Activated B cell treated with CpG ODN at 0.5 μM for 24 hours (primary cell): ENCODE results near the gene DGKQ. TPM values are rescaled to one million over a fixed set of nuclear protein-coding genes. Genes with fewer than 3 reads are reported as not detected.
A peak's percentile ranks its signal among the peaks of the same experiment; 100 is the strongest.
"Not testable (repeated sequence)": the region's sequence is repeated elsewhere in the genome, so short reads cannot be mapped to it uniquely, and the experiment has no call there.

ENCODE experiments used
- ATAC-seq: fragments of 200-7000 bp; cut with Tn5 transposase; one replicate; pipeline ENCODE4 v1.10.0; 2021; ENCODE audit warnings: low read depth, mild to moderate bottlenecking, moderate library complexity
- CTCF ChIA-PET: fragments of 350-600 bp; sonication (Branson Sonifier 250); formaldehyde crosslinking; loops from one replicate; lab custom pipeline; 2021; ENCODE audit warnings: antibody characterized with exemption; lab: Charles Lee
- POLR2A ChIA-PET: fragments of 350-600 bp; sonication (Branson Sonifier 250); formaldehyde crosslinking; loops from one replicate; lab custom pipeline; 2021; ENCODE audit warnings: antibody characterized with exemption; lab: Charles Lee
- DNase-seq: peaks from one replicate; pipeline ENCODE4 v3.0.0; 2022
- H3K27ac Mint-ChIP-seq: one replicate; pipeline ENCODE4 v1.8.0; 2020; ENCODE audit warnings: mixed read lengths
- H3K27me3 Mint-ChIP-seq: one replicate; pipeline ENCODE4 v1.8.0; 2021; ENCODE audit warnings: mixed read lengths
- H3K36me3 Mint-ChIP-seq: one replicate; pipeline ENCODE4 v1.8.0; 2021; ENCODE audit warnings: low read depth, mixed read lengths
- H3K4me1 Mint-ChIP-seq: one replicate; pipeline ENCODE4 v1.8.0; 2021; ENCODE audit warnings: mixed read lengths
- H3K4me3 Mint-ChIP-seq: one replicate; pipeline ENCODE4 v1.8.0; 2020; ENCODE audit warnings: mild to moderate bottlenecking, mixed read lengths
- H3K9me3 Mint-ChIP-seq: one replicate; pipeline ENCODE4 v1.8.0; 2020; ENCODE audit warnings: mixed read lengths
- CTCF ChIP-seq: fragments of 200-600 bp; IDR thresholded peaks from one replicate; pipeline ENCODE4 v1.8.0; 2022; ENCODE audit warnings: antibody characterized with exemption, mild to moderate bottlenecking
- intact Hi-C: fragments of 100-400 bp; cut with micrococcal nuclease; formaldehyde crosslinking; loops from one replicate; pipeline ENCODE4 v1.15.1; 2024
- total RNA-seq: library from RNA; stranded (reverse); gene quantifications from 2 replicates; pipeline ENCODE4 v1.2.3, GENCODE V29; 2022

The DGKQ gene
- total RNA-seq, 1 donor from 2014 or later, result 16.4 TPM

- Mint-ChIP-seq H3K36me3 (no peaks in the 10 kb centered on the region), H3K27me3 (peaks cover 27% of the 10 kb centered on the region)
- CTCF ChIA-PET, result no interaction called here
Observed at GRCh38 chr4:1000686-1001260, 27.4 kb upstream of the DGKQ start.

GRCh38 chr4:999882-1000425 is 26.6 kb upstream of the DGKQ start:
- H3K27me3 Mint-ChIP-seq, result peaks cover 24% of the 10 kb centered on the region
- DNase-seq (peak; percentile 50), ATAC-seq (peak; percentile 33)
- H3K4me3 Mint-ChIP-seq, result no peak overlapping the region
- no peaks in the 10 kb centered on the region for H3K36me3 Mint-ChIP-seq
- intact Hi-C loops, result loop anchor here (1.0 kb wide), 1 partner anchor 13 kb away; the partner anchor contains the start of gene IDUA
- peaks cover 31% of the 10 kb centered on the region for H3K4me1 Mint-ChIP-seq
- no peak overlapping the region for H3K27ac Mint-ChIP-seq
- ChIA-PET POLR2A (no interaction called here), CTCF (no interaction called here)
- no peak for TF ChIP-seq CTCF
- H3K9me3 Mint-ChIP-seq, result no peaks in the 10 kb centered on the region

More at GRCh38 chr4:1000686-1001260, 27.4 kb upstream of the DGKQ start:
- ATAC-seq (no peak), DNase-seq (no peak)
- no peak overlapping the region for H3K4me3 Mint-ChIP-seq
- intact Hi-C loops, result no loop called here
- no peak for TF ChIP-seq CTCF
- H3K27ac Mint-ChIP-seq, result no peak overlapping the region
- no peaks in the 10 kb centered on the region for H3K9me3 Mint-ChIP-seq
- POLR2A ChIA-PET, result no interaction called here
- peaks cover 31% of the 10 kb centered on the region for H3K4me1 Mint-ChIP-seq

GRCh38 chr4:999240-999863 is 26.0 kb upstream of the DGKQ start:
- H3K36me3 Mint-ChIP-seq, ATAC-seq, CTCF ChIA-PET, H3K9me3 Mint-ChIP-seq: not testable (repeated sequence)
- POLR2A ChIA-PET, result interaction anchor here (1.4 kb wide), 1 partner anchor 219 kb away, joined by 4 read pairs; no protein-coding TSS in a partner anchor
- H3K27ac Mint-ChIP-seq, result peak overlapping the region; percentile 57
- peaks cover 31% of the 10 kb centered on the region for H3K4me1 Mint-ChIP-seq
- intact Hi-C loops, result loop anchor here (1.0 kb wide), 1 partner anchor 12 kb away; the partner anchor contains the start of gene IDUA
- DNase-seq, result peak; percentile 33
- peaks cover 19% of the 10 kb centered on the region for H3K27me3 Mint-ChIP-seq
- H3K4me3 Mint-ChIP-seq, result peak overlapping the region; percentile 25

GRCh38 chr4:998096-998691 is 24.8 kb upstream of the DGKQ start:
- intact Hi-C loops, result no loop called here
- ChIA-PET CTCF (no interaction called here), POLR2A (interaction anchor here (1.4 kb wide), 1 partner anchor 217 kb away, joined by 4 read pairs; no protein-coding TSS in a partner anchor)
- no peak overlapping the region for H3K27ac Mint-ChIP-seq
- no peaks in the 10 kb centered on the region for H3K9me3 Mint-ChIP-seq
- no peak for TF ChIP-seq CTCF
- no peaks in the 10 kb centered on the region for H3K36me3 Mint-ChIP-seq
- peak; percentile 18 for DNase-seq
- H3K27me3 Mint-ChIP-seq, result peaks cover 16% of the 10 kb centered on the region
- no peak for ATAC-seq
- no peak overlapping the region for H3K4me3 Mint-ChIP-seq
- peaks cover 28% of the 10 kb centered on the region for H3K4me1 Mint-ChIP-seq

GRCh38 chr4:997375-998071 is 24.2 kb upstream of the DGKQ start:
- peaks cover 16% of the 10 kb centered on the region for H3K27me3 Mint-ChIP-seq
- no peak for TF ChIP-seq CTCF
- POLR2A ChIA-PET, result interaction anchor here (1.4 kb wide), 1 partner anchor 217 kb away, joined by 4 read pairs; no protein-coding TSS in a partner anchor
- no peak overlapping the region for H3K27ac Mint-ChIP-seq
- no peak overlapping the region for H3K4me3 Mint-ChIP-seq
- DNase-seq (peak; percentile 21), ATAC-seq (peak; percentile 44)
- intact Hi-C loops, result no loop called here
- CTCF ChIA-PET, result no interaction called here
- peaks cover 28% of the 10 kb centered on the region for H3K4me1 Mint-ChIP-seq
- H3K9me3 Mint-ChIP-seq, result no peaks in the 10 kb centered on the region
- H3K36me3 Mint-ChIP-seq, result no peaks in the 10 kb centered on the region
